ENCODE results near the gene ABHD6. TPM values are rescaled to one million over a fixed set of nuclear protein-coding genes. Genes with fewer than 3 reads are reported as not detected.
A peak's percentile ranks its signal among the peaks of the same experiment; 100 is the strongest.

The ABHD6 gene
- total and polyA plus RNA-seq, 7 experiments from 2014 or later, result 2.5 to 7.3 (median 6.4) TPM

DNA sequence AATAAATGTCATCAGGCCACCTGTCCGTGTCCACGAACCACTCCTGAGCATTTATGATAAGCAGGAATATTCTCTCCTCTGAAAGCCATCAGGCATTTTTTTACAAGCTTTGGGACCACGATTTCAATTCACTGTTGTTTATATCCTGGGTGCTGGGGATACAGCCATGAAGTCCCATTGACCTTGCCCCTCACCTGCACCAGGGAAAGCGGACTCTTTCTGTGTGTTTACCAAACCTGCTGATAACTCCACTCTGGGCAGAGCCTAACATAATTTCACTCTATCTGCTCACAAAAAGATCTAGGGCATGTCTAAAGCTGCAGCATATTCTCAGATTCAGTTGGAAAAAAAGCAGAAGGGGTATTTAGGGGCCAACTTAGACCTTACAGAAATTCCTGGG lies 31.6 kb upstream of the ABHD6 start:
- ChIA-PET CTCF (interaction anchor here (1.0 kb wide), 1 partner anchor 11 kb away, joined by 3 read pairs; no protein-coding TSS in a partner anchor), POLR2A (no interaction called here)
- no peak for ATAC-seq
- H3K4me3 ChIP-seq (ENCODE audit: low read length), result no peak overlapping the region
- H3K9me3 ChIP-seq (ENCODE audit: control insufficient read depth in 2 of 3, low read length in 3 of 3), result peaks cover 0 to 4% (median 0%) of the 10 kb centered on the region in 3 experiments
- Mint-ChIP-seq H3K9me3 (peaks cover 0 to 18% (median 7%) of the 10 kb centered on the region in 11 donors), H3K4me1 (peaks cover 0 to 11% (median 1%) of the 10 kb centered on the region in 7 donors), H3K36me3 (peaks cover 0 to 5% (median 4%) of the 10 kb centered on the region in 5 donors), H3K4me3 (no peak overlapping the region), H3K27me3 (peaks cover 6 to 22% (median 18%) of the 10 kb centered on the region in 5 donors), H3K27ac (no peak overlapping the region)
- no peak for DNase-seq
- H3K4me1 ChIP-seq (ENCODE audit: control insufficient read depth in 2 of 2, insufficient read depth in 2 of 2, low read length in 2 of 2), result no peaks in the 10 kb centered on the region
- intact Hi-C loops (cut with micrococcal nuclease), result no loop called here
- H3K36me3 ChIP-seq (ENCODE audit: control insufficient read depth in 2 of 3, insufficient read depth in 3 of 3, low read length in 3 of 3), result no peaks in the 10 kb centered on the region
- H3K27ac ChIP-seq (ENCODE audit: low read depth, low read length), result no peak overlapping the region
- no peaks in the 10 kb centered on the region for H3K27me3 ChIP-seq (ENCODE audit: control insufficient read depth in 2 of 2, insufficient read depth in 2 of 2, low read length in 2 of 2)

DNA sequence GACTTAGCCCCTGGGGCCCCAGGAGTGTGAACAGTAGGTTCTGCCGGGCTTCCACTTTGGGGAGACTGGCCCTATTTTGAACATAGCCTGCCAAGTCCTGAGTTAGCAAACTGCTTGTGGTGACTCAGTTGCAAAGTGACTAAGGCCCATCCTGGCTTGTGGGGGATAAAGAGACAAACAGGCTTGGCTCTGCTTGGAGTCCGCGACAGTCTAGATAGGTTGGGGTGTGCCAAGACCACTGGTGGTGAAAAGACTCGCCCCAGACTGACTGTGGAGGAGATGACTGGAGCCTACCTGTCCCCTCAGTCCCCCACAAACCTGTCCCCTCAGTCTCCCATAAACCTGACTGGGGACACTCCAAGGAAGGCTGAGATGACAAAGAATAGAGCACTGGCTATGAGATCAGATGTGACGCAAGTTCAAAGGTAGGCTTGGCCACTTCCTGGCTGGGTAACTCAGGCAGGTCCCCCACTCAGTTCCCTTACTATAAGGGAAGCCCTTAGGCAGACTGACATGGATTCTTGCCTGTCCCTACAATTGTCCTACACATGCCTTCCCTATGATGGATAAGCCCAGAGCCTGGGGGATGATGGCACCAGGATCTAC lies 31.1 kb upstream of the ABHD6 start:
- Mint-ChIP-seq H3K9me3 (peaks cover 0 to 13% (median 6%) of the 10 kb centered on the region in 11 donors), H3K4me3 (no peak overlapping the region), H3K4me1 (peaks cover 0 to 8% (median 0%) of the 10 kb centered on the region in 7 donors), H3K27me3 (peaks cover 6 to 21% (median 18%) of the 10 kb centered on the region in 5 donors), H3K27ac (no peak overlapping the region), H3K36me3 (peaks cover 0 to 5% (median 2%) of the 10 kb centered on the region in 5 donors)
- ChIA-PET POLR2A (no interaction called here), CTCF (no interaction called here)
- peaks cover 0 to 2% (median 0%) of the 10 kb centered on the region in 3 experiments for H3K9me3 ChIP-seq (ENCODE audit: control insufficient read depth in 2 of 3, low read length in 3 of 3)
- ATAC-seq (peak; percentile 20), DNase-seq (peak in 1 of 9 donors; percentile 32)
- no peak overlapping the region for H3K27ac ChIP-seq (ENCODE audit: low read depth, low read length)
- no peak overlapping the region for H3K4me3 ChIP-seq (ENCODE audit: low read length)
- intact Hi-C loops (cut with micrococcal nuclease), result loop anchor here in 1 of 2 donors (1.0 kb wide), 1 partner anchor 207 kb away; no protein-coding TSS in a partner anchor
- no peaks in the 10 kb centered on the region for H3K4me1 ChIP-seq (ENCODE audit: control insufficient read depth in 2 of 2, insufficient read depth in 2 of 2, low read length in 2 of 2)
- no peaks in the 10 kb centered on the region for H3K36me3 ChIP-seq (ENCODE audit: control insufficient read depth in 2 of 3, insufficient read depth in 3 of 3, low read length in 3 of 3)
- H3K27me3 ChIP-seq (ENCODE audit: control insufficient read depth in 2 of 2, insufficient read depth in 2 of 2, low read length in 2 of 2), result no peaks in the 10 kb centered on the region

DNA sequence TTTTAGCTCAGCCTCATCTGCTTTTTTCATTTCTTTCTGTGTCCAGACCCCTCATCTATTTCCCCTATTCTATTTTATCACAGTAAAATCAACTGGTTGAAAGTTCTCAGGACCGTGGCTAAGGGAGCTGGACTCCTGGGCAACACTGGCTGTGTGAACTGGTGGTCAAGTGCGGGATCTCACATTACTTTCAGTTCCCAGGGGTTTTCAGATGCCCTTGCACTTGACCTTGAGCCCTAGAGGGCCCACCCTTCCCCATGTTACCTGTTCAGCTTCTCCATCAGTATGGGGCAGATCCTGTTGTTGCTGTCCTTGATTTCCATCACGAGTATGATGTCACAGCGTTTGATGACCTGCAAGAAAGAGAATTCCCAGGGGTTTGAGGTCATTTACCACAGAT lies 29.6 kb upstream of the ABHD6 start:
- Mint-ChIP-seq H3K27ac (no peak overlapping the region), H3K4me3 (no peak overlapping the region), H3K4me1 (peaks cover 0 to 8% (median 0%) of the 10 kb centered on the region in 7 donors), H3K9me3 (peaks cover 0 to 6% (median 3%) of the 10 kb centered on the region in 11 donors), H3K27me3 (peaks cover 4 to 22% (median 17%) of the 10 kb centered on the region in 5 donors), H3K36me3 (peaks cover 0 to 4% (median 2%) of the 10 kb centered on the region in 5 donors)
- Histone ChIP-seq H3K36me3 (ENCODE audit: control insufficient read depth in 2 of 3, insufficient read depth in 3 of 3, low read length in 3 of 3) (no peaks in the 10 kb centered on the region), H3K27ac (ENCODE audit: low read depth, low read length) (no peak overlapping the region), H3K4me3 (ENCODE audit: low read length) (no peak overlapping the region), H3K4me1 (ENCODE audit: control insufficient read depth in 2 of 2, insufficient read depth in 2 of 2, low read length in 2 of 2) (no peaks in the 10 kb centered on the region), H3K9me3 (ENCODE audit: control insufficient read depth in 2 of 3, low read length in 3 of 3) (no peaks in the 10 kb centered on the region), H3K27me3 (ENCODE audit: control insufficient read depth in 2 of 2, insufficient read depth in 2 of 2, low read length in 2 of 2) (no peaks in the 10 kb centered on the region)
- DNase-seq (no peak), ATAC-seq (no peak)
- intact Hi-C loops (cut with micrococcal nuclease), result loop anchor here in 1 of 2 donors (1.0 kb wide), 1 partner anchor 209 kb away; no protein-coding TSS in a partner anchor
- ChIA-PET POLR2A (no interaction called here), CTCF (interaction anchor here (1.3 kb wide), 1 partner anchor 9 kb away, joined by 7 read pairs; no protein-coding TSS in a partner anchor)

DNA sequence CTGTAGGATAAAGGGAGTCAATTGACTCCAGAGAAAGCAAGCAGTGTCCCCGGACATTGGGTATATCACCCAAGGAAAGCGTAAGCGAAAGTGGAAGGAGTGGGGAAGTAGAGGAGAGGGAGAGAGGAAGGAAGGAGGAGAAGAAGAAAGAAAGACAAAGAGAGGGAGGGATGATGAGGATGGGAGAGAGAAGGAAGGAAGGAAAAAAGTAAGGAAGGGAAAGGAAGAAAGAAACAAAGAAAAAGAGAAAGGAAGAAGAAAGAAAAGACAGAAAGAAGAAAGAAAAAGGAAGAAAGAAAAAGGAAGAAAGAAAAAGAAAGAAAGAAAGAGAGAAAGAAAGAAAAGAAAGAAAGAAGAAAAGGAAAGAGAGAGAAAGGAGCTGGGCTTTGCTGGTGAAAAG lies 27.7 kb upstream of the ABHD6 start:
- no peaks in the 10 kb centered on the region for H3K4me1 ChIP-seq (ENCODE audit: control insufficient read depth in 2 of 2, insufficient read depth in 2 of 2, low read length in 2 of 2)
- ATAC-seq, result no peak

DNA sequence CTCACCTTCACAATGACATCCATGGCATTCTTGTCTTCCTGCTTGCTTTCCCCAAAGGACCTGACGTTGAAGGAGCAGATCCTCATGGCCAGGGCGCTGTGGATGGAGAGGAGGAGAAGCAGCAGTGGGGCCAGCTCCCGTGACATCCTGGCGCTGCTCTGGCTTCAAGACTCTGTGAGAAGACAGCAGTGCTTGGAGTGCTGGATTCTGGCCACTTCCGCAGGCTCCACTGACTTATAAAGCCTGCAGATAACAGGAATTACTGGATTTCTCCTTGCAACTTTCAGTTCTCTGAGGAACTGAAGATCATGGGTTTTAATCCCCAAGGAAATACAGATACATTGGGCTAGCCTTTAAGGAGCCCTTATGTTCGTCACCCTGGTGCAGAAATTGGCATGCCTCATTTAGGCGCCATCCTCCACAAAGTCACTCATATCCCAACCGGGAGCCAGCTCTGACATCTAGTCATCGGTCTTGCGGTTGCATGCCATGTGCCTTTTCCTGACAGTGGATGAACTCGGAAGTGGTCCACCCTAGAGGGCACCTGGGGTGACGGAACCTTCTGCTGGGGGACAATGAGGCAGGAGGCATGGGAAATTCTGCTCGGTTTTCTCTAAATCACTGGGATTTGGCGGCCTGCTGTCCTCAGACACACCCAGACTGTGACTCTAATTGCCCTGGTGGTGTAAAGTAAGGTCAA lies 26.7 kb upstream of the ABHD6 start, which contains the start of gene DNASE1L3:
DNASE1L3 (minus strand) TSS at position 212 of the 700 bp plus-strand sequence; CDS start at position 146, 66 bp downstream.
- Mint-ChIP-seq H3K9me3 (no peaks in the 10 kb centered on the region), H3K4me3 (no peak within 1 kb of the TSS), H3K27ac (no peak within 1 kb of the TSS), H3K27me3 (peaks cover 0 to 21% (median 12%) of the 10 kb centered on the region in 5 donors), H3K4me1 (peaks cover 0 to 19% (median 0%) of the 10 kb centered on the region in 7 donors), H3K36me3 (no peaks in the 10 kb centered on the region)
- Histone ChIP-seq H3K27me3 (ENCODE audit: control insufficient read depth in 2 of 2, insufficient read depth in 2 of 2, low read length in 2 of 2) (no peaks in the 10 kb centered on the region), H3K4me1 (ENCODE audit: control insufficient read depth in 2 of 2, insufficient read depth in 2 of 2, low read length in 2 of 2) (no peaks in the 10 kb centered on the region), H3K27ac (ENCODE audit: low read depth, low read length) (no peak within 1 kb of the TSS), H3K36me3 (ENCODE audit: control insufficient read depth in 2 of 3, insufficient read depth in 3 of 3, low read length in 3 of 3) (no peaks in the 10 kb centered on the region), H3K4me3 (ENCODE audit: low read length) (no peak within 1 kb of the TSS), H3K9me3 (ENCODE audit: control insufficient read depth in 2 of 3, low read length in 3 of 3) (no peaks in the 10 kb centered on the region)
- DNase-seq (no peak), ATAC-seq (no peak)
- CTCF ChIA-PET, result no interaction called here
- intact Hi-C loops (cut with micrococcal nuclease), result no loop called here
- POLR2A ChIA-PET, result no interaction called here

More for the DNA sequence above, 27.7 kb upstream of the ABHD6 start:
- CTCF ChIA-PET, result no interaction called here
- peaks cover 0 to 20% (median 12%) of the 10 kb centered on the region in 5 donors for H3K27me3 Mint-ChIP-seq
- peaks cover 0 to 14% (median 0%) of the 10 kb centered on the region in 7 donors for H3K4me1 Mint-ChIP-seq
- no peak for DNase-seq
- no peaks in the 10 kb centered on the region for H3K9me3 Mint-ChIP-seq
- no peaks in the 10 kb centered on the region for H3K36me3 Mint-ChIP-seq
- Histone ChIP-seq H3K27me3 (ENCODE audit: control insufficient read depth in 2 of 2, insufficient read depth in 2 of 2, low read length in 2 of 2) (no peaks in the 10 kb centered on the region), H3K27ac (ENCODE audit: low read depth, low read length) (no peak overlapping the region), H3K36me3 (ENCODE audit: control insufficient read depth in 2 of 3, insufficient read depth in 3 of 3, low read length in 3 of 3) (no peaks in the 10 kb centered on the region), H3K9me3 (ENCODE audit: control insufficient read depth in 2 of 3, low read length in 3 of 3) (no peaks in the 10 kb centered on the region), H3K4me3 (ENCODE audit: low read length) (no peak overlapping the region)
- no peak overlapping the region for H3K27ac Mint-ChIP-seq
- POLR2A ChIA-PET, result no interaction called here
- intact Hi-C loops (cut with micrococcal nuclease), result no loop called here
- H3K4me3 Mint-ChIP-seq, result no peak overlapping the region

DNA sequence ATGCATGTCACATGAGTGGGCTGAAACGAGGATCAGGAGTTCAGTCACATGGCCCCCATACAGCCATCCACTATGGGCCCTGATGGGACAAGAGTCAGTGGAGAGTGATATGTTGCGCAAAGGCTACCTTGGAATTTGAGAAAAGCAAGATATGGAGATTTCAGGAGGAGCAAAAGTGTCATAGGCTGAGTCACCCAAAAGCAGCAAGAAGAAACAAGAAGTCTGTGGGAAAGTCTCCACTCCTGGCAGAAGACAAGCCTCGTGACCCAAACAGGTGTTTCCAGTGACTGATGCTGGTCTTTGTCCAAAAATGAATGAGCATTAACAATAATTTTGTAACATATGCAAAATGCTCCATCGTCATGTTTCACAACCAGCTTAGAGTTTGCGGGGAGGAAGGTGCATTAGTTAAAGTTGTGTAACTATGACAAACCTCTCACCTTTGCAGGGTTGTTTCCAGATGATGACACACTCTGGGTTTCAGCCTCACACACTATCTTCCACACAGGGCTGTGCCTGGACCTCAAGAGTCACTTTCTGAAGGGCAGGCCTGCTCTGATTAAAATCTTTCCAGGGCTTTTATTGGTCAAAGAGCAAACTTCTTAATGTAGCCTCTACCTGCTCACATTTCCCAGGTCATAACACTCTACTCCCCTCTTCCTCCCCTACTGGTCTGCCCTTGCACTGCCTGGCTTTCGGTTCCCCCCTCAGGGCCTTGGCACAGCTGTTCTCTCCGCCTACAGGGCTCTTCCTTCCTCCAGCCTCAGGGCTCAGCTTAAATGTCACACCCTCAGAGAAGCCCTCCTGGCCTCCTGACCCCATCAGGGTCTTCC lies 22.9 kb upstream of the ABHD6 start:
- intact Hi-C loops (cut with micrococcal nuclease), result loop anchor here in 1 of 2 donors (5.0 kb wide), 1 partner anchor 37 kb away; no protein-coding TSS in a partner anchor
- Mint-ChIP-seq H3K27ac (peak overlapping the region in 1 of 9 donors; percentile 21), H3K4me1 (peaks cover 0 to 17% (median 7%) of the 10 kb centered on the region in 7 donors), H3K4me3 (no peak overlapping the region), H3K9me3 (no peaks in the 10 kb centered on the region), H3K36me3 (no peaks in the 10 kb centered on the region), H3K27me3 (peaks cover 4 to 18% (median 8%) of the 10 kb centered on the region in 5 donors)
- no peaks in the 10 kb centered on the region for H3K36me3 ChIP-seq (ENCODE audit: control insufficient read depth in 2 of 3, insufficient read depth in 3 of 3, low read length in 3 of 3)
- ChIA-PET POLR2A (no interaction called here), CTCF (interaction anchor here (1.5 kb wide), 1 partner anchor 48 kb away, joined by 3 read pairs; no protein-coding TSS in a partner anchor)
- no peak for DNase-seq
- H3K27me3 ChIP-seq (ENCODE audit: control insufficient read depth in 2 of 2, insufficient read depth in 2 of 2, low read length in 2 of 2), result no peaks in the 10 kb centered on the region
- H3K4me3 ChIP-seq (ENCODE audit: low read length), result no peak overlapping the region
- no peak overlapping the region for H3K27ac ChIP-seq (ENCODE audit: low read depth, low read length)
- peaks cover 0 to 3% of the 10 kb centered on the region in 2 donors for H3K4me1 ChIP-seq (ENCODE audit: control insufficient read depth in 2 of 2, insufficient read depth in 2 of 2, low read length in 2 of 2)
- ATAC-seq, result peak; percentile 47
- H3K9me3 ChIP-seq (ENCODE audit: control insufficient read depth in 2 of 3, low read length in 3 of 3), result no peaks in the 10 kb centered on the region

Measured in naive thymus-derived CD4-positive, alpha-beta T cell (primary cell).